Mesendoderm (in vitro differentiated cells): ENCODE results near the gene MTMR11.
"Not testable (repeated sequence)": the region's sequence is repeated elsewhere in the genome, so short reads cannot be mapped to it uniquely, and the experiment has no call there.

Experiments
- DNase-seq: peaks from one replicate; pipeline ENCODE4 v3.0.0; 2013
- H2AK5ac ChIP-seq: 2 replicates; pipeline ENCODE4 v1.6.1; 2013; ENCODE audit warnings: low read length, inconsistent platforms
- H2BK120ac ChIP-seq: 2 replicates; pipeline ENCODE4 v1.6.1; 2013; ENCODE audit warnings: low read depth, mild to moderate bottlenecking, low read length, moderate library complexity, mixed read lengths
- H2BK15ac ChIP-seq: replicated peaks from 2 replicates; pipeline ENCODE4 v1.6.1; 2013; ENCODE audit warnings: low read depth, mild to moderate bottlenecking, moderate library complexity
- H2BK5ac ChIP-seq: 2 replicates; pipeline ENCODE4 v1.6.1; 2013; ENCODE audit warnings: low read length, inconsistent platforms
- H3K18ac ChIP-seq: 2 replicates; pipeline ENCODE4 v1.6.1; 2013; ENCODE audit warnings: mild to moderate bottlenecking, low read length, mixed read lengths
- H3K23ac ChIP-seq: one replicate; pipeline ENCODE4 v1.6.1; 2013; ENCODE audit warnings: low read length
- H3K27ac ChIP-seq: 2 replicates; pipeline ENCODE4 v1.5.1; 2013; ENCODE audit warnings: low read depth, mild to moderate bottlenecking, inconsistent platforms, low read length, moderate library complexity
- H3K27me3 ChIP-seq: 2 replicates; pipeline ENCODE4 v1.6.1; 2013; ENCODE audit warnings: low read length, control low read depth, mild to moderate bottlenecking, inconsistent platforms; ENCODE audit not compliant: insufficient read depth, poor library complexity
- H3K36me3 ChIP-seq: 2 replicates; pipeline ENCODE4 v1.6.1; 2013; ENCODE audit warnings: low read length, inconsistent platforms; ENCODE audit not compliant: control insufficient read depth, insufficient read depth
- H3K4ac ChIP-seq: one replicate; pipeline ENCODE4 v1.6.1; 2013; ENCODE audit warnings: low read depth, mild to moderate bottlenecking, low read length, moderate library complexity
- H3K4me1 ChIP-seq: 2 replicates; pipeline ENCODE4 v1.6.1; 2013; ENCODE audit warnings: low read depth, low read length, inconsistent platforms; ENCODE audit not compliant: control insufficient read depth
- H3K4me2 ChIP-seq: 2 replicates; pipeline ENCODE4 v1.6.1; 2013; ENCODE audit warnings: low read length
- H3K4me3 ChIP-seq: 2 replicates; pipeline ENCODE4 v1.5.1; 2013; ENCODE audit warnings: mild to moderate bottlenecking, low read length
- H3K56ac ChIP-seq: one replicate; pipeline ENCODE4 v1.6.1; 2013; ENCODE audit warnings: low read length
- H3K79me1 ChIP-seq: 2 replicates; pipeline ENCODE4 v1.6.1; 2013; ENCODE audit warnings: low read length, inconsistent platforms
- H3K79me2 ChIP-seq: 2 replicates; pipeline ENCODE4 v1.6.1; 2013; ENCODE audit warnings: mild to moderate bottlenecking, low read length; ENCODE audit not compliant: control insufficient read depth, insufficient read depth
- H3K9ac ChIP-seq: 2 replicates; pipeline ENCODE4 v1.6.1; 2013; ENCODE audit warnings: low read length, inconsistent platforms
- H4K5ac ChIP-seq: one replicate; pipeline ENCODE4 v1.6.1; 2013; ENCODE audit warnings: low read length
- H4K8ac ChIP-seq: one replicate; pipeline ENCODE4 v1.6.1; 2013; ENCODE audit warnings: low read depth, mild to moderate bottlenecking, control low read depth, low read length, moderate library complexity
- WGBS: extraction: QIAGEN DNeasy Blood & Tissue Kit; methylation state at CpG from one replicate; pipeline ENCODE4 v1.1.7; 2013; ENCODE audit warnings: low lambda C conversion rate, missing lambda C conversion rate; ENCODE audit not compliant: insufficient coverage; ENCODE audit errors: extremely low coverage; 5-methylcytosine and 5-hydroxymethylcytosine counted together

MTMR11 gene

DNA sequence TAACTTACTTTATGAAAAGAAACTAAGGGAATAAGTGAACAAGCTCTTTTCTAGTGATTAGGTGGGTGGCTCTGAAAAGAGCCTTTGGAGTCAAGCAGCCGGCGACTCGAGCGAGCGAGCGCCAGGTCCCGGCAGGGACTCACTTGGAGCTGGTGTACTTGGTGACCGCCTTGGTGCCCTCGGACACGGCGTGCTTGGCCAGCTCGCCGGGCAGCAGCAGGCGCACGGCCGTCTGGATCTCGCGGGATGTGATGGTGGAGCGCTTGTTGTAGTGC is 50.6 kb downstream of the MTMR11 start:
- not testable (repeated sequence) for H3K36me3 ChIP-seq, H3K79me1 ChIP-seq, H3K23ac ChIP-seq, H3K4me1 ChIP-seq, H2BK15ac ChIP-seq, H3K27me3 ChIP-seq, H4K5ac ChIP-seq, H4K8ac ChIP-seq, H2BK5ac ChIP-seq, H3K4ac ChIP-seq, H2BK120ac ChIP-seq, DNase-seq, H2AK5ac ChIP-seq, H3K79me2 ChIP-seq
- H3K56ac ChIP-seq = peak overlapping the region; percentile 94
- peak overlapping the region; percentile 83 for H3K18ac ChIP-seq
- H3K4me2 ChIP-seq = peak overlapping the region; percentile 96
- H3K4me3 ChIP-seq = peak overlapping the region; percentile 27
- peak overlapping the region; percentile 82 for H3K27ac ChIP-seq
- peak overlapping the region; percentile 66 for H3K9ac ChIP-seq
- WGBS = no CpG with 5 or more reads among the region's 19 CpGs

GRCh38 chr1:149885339-149886120 is 51.1 kb downstream of the MTMR11 start:
- Histone ChIP-seq H3K23ac (no peak overlapping the region), H3K4me1 (no peaks in the 10 kb centered on the region), H4K8ac (no peak overlapping the region), H2AK5ac (no peak overlapping the region), H3K27me3 (no peaks in the 10 kb centered on the region), H3K4me3 (peak overlapping the region; percentile 27), H3K4me2 (peak overlapping the region; percentile 96), H3K56ac (peak overlapping the region; percentile 94), H3K79me1 (no peaks in the 10 kb centered on the region), H3K27ac (peak overlapping the region; percentile 82), H3K4ac (no peak overlapping the region), H2BK5ac (peak overlapping the region; percentile 69), H3K9ac (peak overlapping the region; percentile 66), H3K36me3 (no peaks in the 10 kb centered on the region), H3K79me2 (no peaks in the 10 kb centered on the region), H2BK120ac (no peak overlapping the region), H3K18ac (peak overlapping the region; percentile 16), H4K5ac (no peak overlapping the region), H2BK15ac (no peak overlapping the region)
- WGBS = no CpG with 5 or more reads among the region's 36 CpGs
- DNase-seq = peak; percentile 92

GRCh38 chr1:149884433-149885338 is 52.0 kb downstream of the MTMR11 start:
- Histone ChIP-seq H3K4me2 (peak overlapping the region; percentile 96), H4K5ac (no peak overlapping the region), H3K79me2 (no peaks in the 10 kb centered on the region), H3K79me1 (no peaks in the 10 kb centered on the region), H3K36me3 (no peaks in the 10 kb centered on the region), H2AK5ac (no peak overlapping the region), H2BK120ac (no peak overlapping the region), H3K56ac (peak overlapping the region; percentile 94), H3K9ac (peak overlapping the region; percentile 66), H3K4me3 (peak overlapping the region; percentile 27), H3K18ac (peak overlapping the region; percentile 43), H3K4ac (peak overlapping the region; percentile 24), H2BK5ac (peak overlapping the region; percentile 69), H4K8ac (peak overlapping the region; percentile 39), H3K23ac (no peak overlapping the region), H3K4me1 (no peaks in the 10 kb centered on the region), H3K27me3 (no peaks in the 10 kb centered on the region), H2BK15ac (no peak overlapping the region), H3K27ac (peak overlapping the region; percentile 82)
- DNase-seq = peak; percentile 74
- WGBS = no CpG with 5 or more reads among the region's 9 CpGs

- no peak overlapping the region for H3K27ac ChIP-seq
- H3K23ac ChIP-seq = no peak overlapping the region
- H3K4ac ChIP-seq = no peak overlapping the region
- no peaks in the 10 kb centered on the region for H3K79me1 ChIP-seq
- no peak overlapping the region for H4K5ac ChIP-seq
- H3K79me2 ChIP-seq = no peaks in the 10 kb centered on the region
- H3K4me2 ChIP-seq = no peak overlapping the region
- H3K18ac ChIP-seq = no peak overlapping the region
- no peak overlapping the region for H3K56ac ChIP-seq
- H3K4me1 ChIP-seq = no peaks in the 10 kb centered on the region
- WGBS = no CpG with 5 or more reads among the region's 3 CpGs
- H3K4me3 ChIP-seq = no peak overlapping the region
- H2BK5ac ChIP-seq = no peak overlapping the region
- peak overlapping the region; percentile 41 for H2BK15ac ChIP-seq
- no peak overlapping the region for H2BK120ac ChIP-seq
- H3K36me3 ChIP-seq = no peaks in the 10 kb centered on the region
- H2AK5ac ChIP-seq = no peak overlapping the region
- no peak for DNase-seq
- H3K9ac ChIP-seq = no peak overlapping the region
- no peaks in the 10 kb centered on the region for H3K27me3 ChIP-seq
- H4K8ac ChIP-seq = no peak overlapping the region
Measured at GRCh38 chr1:149883598-149884247, 53.0 kb downstream of the MTMR11 start.

- Histone ChIP-seq H4K8ac (no peak overlapping the region), H4K5ac (no peak overlapping the region)
- DNase-seq = no peak
Measured at GRCh38 chr1:149881876-149882275, 54.8 kb downstream of the MTMR11 start.

More at GRCh38 chr1:149881876-149882275, 54.8 kb downstream of the MTMR11 start:
- Histone ChIP-seq H2AK5ac (no peak overlapping the region), H2BK15ac (no peak overlapping the region), H3K23ac (no peak overlapping the region), H3K36me3 (no peaks in the 10 kb centered on the region), H3K79me1 (no peaks in the 10 kb centered on the region), H3K4me1 (no peaks in the 10 kb centered on the region), H2BK5ac (no peak overlapping the region), H2BK120ac (no peak overlapping the region), H3K4ac (no peak overlapping the region), H3K56ac (no peak overlapping the region), H3K79me2 (no peaks in the 10 kb centered on the region), H3K4me2 (no peak overlapping the region), H3K27ac (no peak overlapping the region), H3K9ac (no peak overlapping the region), H3K27me3 (no peaks in the 10 kb centered on the region), H3K4me3 (no peak overlapping the region), H3K18ac (no peak overlapping the region)
- no CpG with 5 or more reads among the region's 1 CpG for WGBS
